GM21723 (cell line): ENCODE data around the gene ENO3.
A peak's percentile ranks its signal among the peaks of the same experiment; 100 is the strongest.

ENCODE experiments used
- ATAC-seq: cut with Tn5 transposase; IDR thresholded peaks from one replicate; pipeline ENCODE4 v1.9.1; 2021; ENCODE audit warnings: mild to moderate bottlenecking, moderate library complexity; ENCODE audit not compliant: unreplicated experiment

The ENO3 gene

DNA sequence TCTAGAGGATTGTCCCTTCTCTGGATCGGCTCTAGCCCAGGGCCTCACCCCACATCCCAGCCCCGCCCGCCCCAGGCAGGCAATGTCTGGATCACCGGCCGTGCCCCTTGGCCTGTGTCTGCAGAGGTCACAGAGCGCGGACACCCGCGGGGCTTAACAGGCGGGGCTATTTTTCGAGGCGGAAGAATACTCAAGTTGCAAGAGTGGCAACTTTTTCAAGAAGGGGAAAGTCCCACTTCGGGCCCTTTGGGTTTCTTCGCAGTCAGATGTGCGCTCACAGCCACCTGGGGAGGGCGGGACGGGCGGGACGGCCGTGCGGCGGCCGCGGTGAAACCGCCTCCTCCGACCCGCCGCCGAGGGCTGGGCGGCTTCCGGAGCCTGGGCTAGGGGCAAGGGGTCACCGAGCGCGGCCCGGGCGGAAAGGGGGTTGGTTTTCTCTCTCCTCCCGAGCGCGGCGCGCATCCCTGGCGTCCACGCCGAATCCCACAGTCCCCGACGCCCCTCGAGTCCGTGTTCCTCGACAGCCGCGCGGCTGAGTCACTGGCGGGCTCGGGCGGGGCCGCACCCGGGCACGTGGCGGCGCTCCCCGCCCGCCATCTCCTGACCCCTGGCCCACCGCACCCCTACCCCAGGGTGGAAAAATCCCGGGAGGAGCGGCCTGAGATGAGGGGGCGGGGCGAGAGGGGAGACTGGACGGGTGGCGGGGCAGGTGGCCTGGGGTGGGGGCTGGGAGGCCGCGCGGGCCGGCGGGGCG is 1.4 kb upstream of the ENO3 start:
- ATAC-seq, result peak; percentile 26

DNA sequence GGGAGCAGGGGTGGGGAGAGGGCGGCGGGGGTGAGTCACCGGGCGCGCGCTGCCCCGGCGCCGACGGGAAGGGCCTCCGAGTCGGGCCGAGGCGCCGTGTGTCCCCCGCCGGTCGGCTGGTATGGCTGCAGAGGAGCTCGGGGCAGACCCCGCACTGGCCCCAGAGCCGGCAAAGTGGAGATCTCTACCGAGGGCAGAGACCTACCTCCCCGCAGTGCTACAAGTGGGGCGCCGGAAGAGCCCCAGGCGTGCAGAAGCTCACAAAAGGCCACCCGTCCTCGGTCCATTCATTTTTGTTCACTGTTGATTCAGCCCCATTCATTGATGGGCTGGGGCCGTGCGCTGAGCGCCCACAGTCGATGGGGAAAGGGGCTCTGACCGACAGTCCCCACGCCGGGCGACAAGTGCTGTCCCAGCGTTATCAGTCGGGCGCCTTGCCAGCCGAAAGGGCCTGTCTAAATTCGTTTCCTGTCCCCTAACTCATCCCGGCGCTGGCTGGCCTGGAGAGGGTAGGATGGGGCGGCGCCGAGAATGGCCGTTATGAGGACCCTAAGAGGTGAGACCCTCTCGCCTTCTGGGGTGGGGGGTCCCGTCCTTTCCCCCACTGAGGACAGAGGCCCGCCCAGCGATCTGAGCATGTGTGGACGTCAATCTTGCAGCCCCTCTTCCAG is 709 bp upstream of the ENO3 start:
- peak; percentile 12 for ATAC-seq

- no peak for ATAC-seq
Observed at GRCh38 chr17:4951486-4951885, 567 bp downstream of the ENO3 start.

GRCh38 chr17:4953451-4953961 is 2.6 kb downstream of the ENO3 start:
- no peak for ATAC-seq

DNA sequence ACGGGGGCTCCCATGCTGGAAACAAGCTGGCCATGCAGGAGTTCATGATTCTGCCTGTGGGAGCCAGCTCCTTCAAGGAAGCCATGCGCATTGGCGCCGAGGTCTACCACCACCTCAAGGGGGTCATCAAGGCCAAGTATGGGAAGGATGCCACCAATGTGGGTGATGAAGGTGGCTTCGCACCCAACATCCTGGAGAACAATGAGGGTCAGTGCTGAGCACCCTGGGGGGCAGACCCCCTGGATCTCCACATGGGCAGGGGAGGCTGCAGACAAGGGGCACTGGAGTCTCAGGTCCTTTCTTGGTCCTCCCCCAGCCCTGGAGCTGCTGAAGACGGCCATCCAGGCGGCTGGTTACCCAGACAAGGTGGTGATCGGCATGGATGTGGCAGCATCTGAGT is 4.2 kb downstream of the ENO3 start:
- ATAC-seq, result no peak

DNA sequence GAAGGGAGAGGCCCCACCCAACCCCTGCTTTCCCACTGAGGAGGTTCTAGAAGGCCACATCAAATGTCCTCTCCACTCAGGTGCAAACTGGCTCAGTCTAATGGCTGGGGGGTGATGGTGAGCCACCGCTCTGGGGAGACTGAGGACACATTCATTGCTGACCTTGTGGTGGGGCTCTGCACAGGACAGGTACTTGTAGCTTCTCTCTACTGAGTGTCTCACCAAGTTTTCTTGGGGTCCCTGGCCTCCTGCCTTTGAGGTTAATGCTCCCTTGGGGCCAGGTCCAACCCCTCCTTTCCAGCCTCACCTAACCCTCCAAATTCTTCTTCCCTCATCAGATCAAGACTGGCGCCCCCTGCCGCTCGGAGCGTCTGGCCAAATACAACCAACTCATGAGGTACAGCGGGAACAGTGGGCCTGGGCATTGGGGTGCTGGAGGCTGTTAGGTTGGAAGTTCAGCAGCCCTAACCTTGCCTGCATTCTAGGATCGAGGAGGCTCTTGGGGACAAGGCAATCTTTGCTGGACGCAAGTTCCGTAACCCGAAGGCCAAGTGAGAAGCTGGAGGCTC is 5.7 kb downstream of the ENO3 start:
- ATAC-seq, result no peak

- ATAC-seq, result no peak
Observed at GRCh38 chr17:4958102-4958501, 7.2 kb downstream of the ENO3 start.

DNA sequence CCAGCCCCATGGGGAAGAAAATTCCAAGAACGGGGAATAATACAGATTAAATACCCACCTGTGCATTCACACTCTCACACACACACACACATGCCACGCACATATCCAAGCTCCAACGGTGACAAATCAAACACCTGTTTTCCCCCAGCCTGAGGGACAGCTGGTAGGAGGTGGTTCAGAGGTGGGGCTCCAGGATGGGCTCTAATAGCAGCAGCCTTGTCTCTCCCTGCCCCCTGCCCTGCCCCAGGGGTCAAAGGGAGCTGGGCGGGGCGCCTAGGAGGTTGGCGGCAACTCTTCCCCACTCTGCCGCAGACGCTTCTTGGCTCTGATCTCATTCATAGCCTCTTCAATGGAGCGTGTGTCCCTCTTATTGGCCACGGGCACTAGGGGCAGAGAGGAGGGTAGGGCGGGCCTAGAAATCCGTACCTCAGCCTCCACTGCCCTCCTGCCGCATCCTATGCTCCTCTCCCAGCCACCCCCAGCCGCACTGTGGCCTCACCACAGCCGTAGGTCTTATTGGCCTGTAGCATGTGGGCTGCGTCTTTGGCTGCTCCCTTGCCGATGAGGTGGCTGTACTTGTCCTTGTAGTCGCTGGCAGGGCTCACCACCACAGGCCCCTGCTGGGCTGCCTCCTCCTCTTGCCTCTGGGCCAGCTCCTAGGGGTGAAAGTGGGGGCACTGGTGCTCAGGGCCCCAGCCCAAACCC is 8.5 kb downstream of the ENO3 start:
- ATAC-seq, result no peak

- ATAC-seq, result no peak
Observed at GRCh38 chr17:4960279-4960922, 9.5 kb downstream of the ENO3 start.

- no peak for ATAC-seq
Observed at GRCh38 chr17:4965311-4965986, 14.5 kb downstream of the ENO3 start.

DNA sequence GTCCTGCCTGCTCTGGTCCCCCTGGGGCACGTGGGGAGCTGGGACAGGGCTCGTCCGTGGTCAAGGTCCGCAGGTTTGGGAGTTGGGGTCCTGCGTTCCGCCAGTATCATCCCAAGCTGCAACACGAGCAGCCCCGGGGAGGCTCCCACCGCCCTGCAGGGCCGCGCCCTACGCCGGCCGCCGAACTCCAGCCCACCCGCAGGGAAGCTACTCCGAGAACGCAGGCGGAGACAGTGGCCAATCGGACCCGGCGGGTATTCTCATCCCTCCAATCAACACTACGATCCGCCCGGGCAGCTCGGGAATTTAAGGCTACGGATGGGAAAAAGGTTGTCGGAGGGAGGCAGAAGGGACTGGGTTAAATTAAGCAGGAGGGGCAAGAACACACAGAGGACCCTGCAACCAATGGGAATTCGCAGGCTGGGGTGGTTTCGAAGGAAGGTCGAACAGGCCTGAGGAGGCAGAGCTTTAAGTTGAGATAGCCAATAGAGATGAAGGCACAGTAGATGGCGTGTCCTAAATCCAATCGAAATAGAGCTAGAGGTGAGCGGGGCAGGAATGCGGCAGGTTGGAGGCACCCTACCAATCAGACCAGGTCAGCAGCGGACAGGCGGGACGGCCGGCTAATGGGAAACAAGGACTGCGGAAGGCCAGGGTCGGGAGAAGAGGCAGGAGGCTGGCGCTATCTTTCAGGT is 16.1 kb downstream of the ENO3 start:
- ATAC-seq, result peak; percentile 78

DNA sequence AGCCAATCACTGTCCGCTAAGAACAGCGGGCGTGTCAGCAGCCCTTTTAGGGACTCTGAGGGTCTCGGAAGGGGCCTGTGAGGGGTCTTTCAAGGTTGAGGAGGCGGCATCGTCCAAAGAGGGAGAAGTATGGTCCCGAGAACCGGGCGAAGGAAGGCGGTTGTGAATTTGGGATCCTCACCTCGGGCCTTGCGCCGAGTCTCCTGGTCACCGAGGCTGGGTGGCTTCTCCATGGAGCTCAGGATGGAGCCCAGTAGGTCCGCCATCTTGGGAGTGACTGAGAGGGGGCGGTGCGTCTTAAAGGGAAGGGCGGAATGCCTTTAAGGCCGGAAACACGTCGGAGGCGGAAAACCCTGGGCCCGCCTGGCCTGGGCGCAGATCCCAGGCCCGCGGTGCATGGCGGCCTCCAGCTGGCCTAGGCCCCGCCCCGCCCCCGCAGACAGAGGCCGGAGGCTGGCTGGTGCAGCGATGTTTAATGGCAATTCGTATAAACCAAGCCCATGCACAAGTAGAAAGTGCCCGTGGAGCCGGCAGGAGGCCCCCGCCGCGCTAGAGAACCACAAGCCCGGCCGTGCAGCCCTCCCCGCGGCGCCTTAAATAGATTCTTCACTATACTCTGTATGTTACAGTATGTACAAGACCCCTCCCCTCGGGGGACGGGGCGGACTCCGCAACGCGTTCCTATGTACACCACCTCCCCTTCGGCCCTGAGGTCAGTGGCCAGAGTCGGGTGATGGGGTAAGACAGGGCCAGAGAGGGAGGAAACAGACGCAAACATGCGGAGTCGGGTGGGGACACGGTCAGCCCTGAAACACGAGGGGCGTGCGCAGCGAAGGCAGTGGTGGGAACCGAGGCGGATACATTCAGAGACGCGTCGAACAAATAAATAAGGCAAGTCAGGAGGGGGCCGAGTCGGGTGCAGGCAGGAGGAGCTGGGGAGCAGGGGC is 16.9 kb downstream of the ENO3 start, which contains the start of gene SPAG7:
Gene SPAG7, minus strand, starts transcription at position 279 of the 947 bp plus-strand sequence. Its CDS starts 13 bp downstream, at position 266.
- ATAC-seq, result peak; percentile 65

DNA sequence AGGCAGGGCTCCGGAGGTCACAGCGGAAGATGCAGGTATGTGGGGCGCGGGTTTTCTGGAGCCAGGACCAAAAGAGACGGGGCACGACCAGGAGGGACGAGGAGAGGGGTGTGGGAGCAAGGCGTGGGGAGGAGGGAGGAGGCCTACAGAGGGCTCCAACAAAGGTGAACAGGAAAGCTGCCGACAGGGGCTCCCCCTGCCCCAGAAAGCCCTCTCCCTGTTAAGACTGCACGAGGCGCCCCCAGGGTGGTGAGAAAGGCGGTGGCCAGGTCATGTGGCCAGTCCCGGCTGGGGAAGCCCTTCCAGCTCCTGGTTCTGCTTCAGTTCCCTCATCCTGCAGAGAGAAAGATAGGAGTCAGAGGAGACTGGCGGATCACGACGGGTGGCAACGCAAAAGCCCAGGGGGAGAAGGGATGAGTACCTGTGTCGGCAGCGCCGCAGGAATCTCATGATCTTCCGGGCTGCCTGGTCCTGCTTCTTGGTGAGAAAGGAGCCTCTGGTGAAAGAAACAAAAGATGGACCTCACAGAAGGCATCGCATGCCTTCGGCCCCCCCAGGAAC is 17.6 kb downstream of the ENO3 start:
- ATAC-seq, result no peak

- no peak for ATAC-seq
Observed at GRCh38 chr17:4969047-4969550, 18.2 kb downstream of the ENO3 start.

GRCh38 chr17:4969551-4970173 is 18.7 kb downstream of the ENO3 start:
- no peak for ATAC-seq

DNA sequence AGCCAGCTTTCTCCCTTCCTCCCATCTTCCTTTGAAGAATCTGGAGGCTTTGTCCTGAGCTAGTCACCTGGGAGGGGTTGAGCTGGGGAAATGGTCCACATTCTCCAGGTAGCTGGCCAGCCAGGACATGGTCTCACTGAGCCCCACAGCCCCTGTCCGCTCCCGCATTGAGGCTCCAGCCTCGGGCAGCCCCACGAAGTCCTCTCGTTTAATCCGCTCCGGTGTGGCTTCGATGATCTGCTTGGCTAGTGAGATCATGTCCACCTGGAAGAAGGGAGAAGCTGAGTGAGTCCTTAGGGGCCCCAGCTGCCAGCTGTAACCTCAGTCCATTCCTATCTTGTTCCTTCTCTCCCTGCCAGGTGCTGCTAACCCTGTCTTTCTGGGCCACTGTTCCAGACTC is 19.4 kb downstream of the ENO3 start:
- ATAC-seq, result no peak

DNA sequence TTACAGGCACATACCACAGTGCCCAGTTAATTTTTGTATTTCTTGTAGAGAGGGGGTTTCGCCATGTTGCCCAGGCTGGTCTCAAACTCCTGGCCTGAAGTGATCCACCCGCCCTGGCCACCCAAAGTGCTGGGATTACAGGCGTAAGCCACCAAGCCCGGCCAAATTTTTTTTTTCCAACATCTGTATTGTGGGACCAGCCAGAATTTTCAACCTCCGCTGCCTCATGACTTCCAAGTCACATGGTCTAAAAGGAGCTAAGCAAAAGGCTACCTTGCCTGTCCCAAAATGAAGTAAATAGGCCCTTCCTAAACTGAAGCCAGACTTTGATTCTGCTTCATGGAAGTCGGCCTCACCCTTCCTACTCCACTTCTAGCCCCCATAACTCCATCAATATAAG is 20.9 kb downstream of the ENO3 start:
- ATAC-seq, result no peak

DNA sequence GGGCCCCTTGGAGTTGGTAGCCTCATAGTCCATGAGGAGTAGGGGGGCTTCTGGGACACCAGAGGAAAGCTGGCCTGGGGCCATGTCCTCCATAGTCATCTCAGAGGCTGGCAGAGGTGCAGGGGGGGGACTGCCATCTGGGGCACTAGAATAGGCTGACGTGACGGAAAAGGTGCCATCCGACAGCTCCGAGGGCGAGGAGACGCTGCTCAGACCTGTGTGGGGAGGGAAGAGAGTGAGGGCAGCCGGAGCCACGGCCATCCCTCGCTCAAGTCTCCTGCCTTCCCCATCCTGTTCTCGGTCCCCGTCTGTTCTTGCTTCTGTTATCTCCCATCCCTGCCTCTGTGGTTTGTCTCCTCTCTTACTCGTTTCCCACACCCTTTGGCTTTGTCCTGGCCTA is 21.4 kb downstream of the ENO3 start:
- ATAC-seq, result no peak
